ENCODE data around the gene ARHGAP42. TPM values are rescaled to one million over a fixed set of nuclear protein-coding genes. Genes with fewer than 3 reads are reported as not detected.

Gene ARHGAP42
- total and polyA plus RNA-seq, 10 of the 15 experiments (the other 5 are each of a cell fraction or from before 2014, with no cell fraction given) = 1.8 to 6.3 (median 3.2) TPM

DNA sequence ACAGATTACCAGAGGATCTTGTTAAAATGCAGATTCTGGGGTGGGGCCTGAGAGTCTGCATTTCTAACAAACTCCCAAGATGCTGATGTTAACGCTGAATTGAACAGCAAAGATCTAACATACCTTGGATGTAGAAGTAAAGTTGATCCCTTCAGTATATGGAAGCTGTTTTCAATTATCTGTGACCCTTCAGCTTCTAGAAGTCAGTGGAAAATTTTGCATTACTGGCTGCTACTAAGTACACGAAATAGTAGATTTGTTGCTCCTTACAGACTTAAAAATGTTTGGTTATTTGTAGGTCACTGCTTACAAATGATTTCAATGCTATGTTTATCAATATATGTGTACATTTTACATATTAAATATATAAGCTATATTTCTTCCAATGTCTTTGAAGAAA is 107.4 kb downstream of the ARHGAP42 start:
- SMC1A ChIA-PET (ENCODE audit: uncharacterized antibody, unreplicated experiment) = interaction anchor here (0.8 to 1.2 kb wide), 2 partner anchors 9 to 76 kb away, joined by 3 read pairs; no protein-coding TSS in a partner anchor
- CTCF ChIA-PET = interaction anchor here (0.7 kb wide), 1 partner anchor 132 kb away, joined by 3 read pairs; no protein-coding TSS in a partner anchor
- 68% methylated on average over 2 of the region's 2 CpGs for WGBS (ENCODE audit: insufficient coverage, insufficient replicate concordance, low lambda C conversion rate, missing lambda C conversion rate)
- Histone ChIP-seq H3K9me3 (replicated peaks; ENCODE audit: control insufficient read depth, insufficient read depth, low read length) (no peaks in the 10 kb centered on the region), H3K9ac (ENCODE audit: control insufficient read depth, insufficient read depth, low read length) (no peak overlapping the region), H3K27me3 (replicated peaks in 1 of 2; ENCODE audit: control insufficient read depth in 2 of 2, insufficient read depth in 2 of 2, low read length in 1 of 2) (no peaks in the 10 kb centered on the region), H3K79me2 (ENCODE audit: control insufficient read depth, insufficient read depth, low read length) (no peaks in the 10 kb centered on the region), H3K4me2 (ENCODE audit: control insufficient read depth, insufficient read depth) (no peak overlapping the region), H3K4me1 (ENCODE audit: control insufficient read depth, insufficient read depth, low read length) (no peaks in the 10 kb centered on the region), H3K4me3 (no peak overlapping the region), H3K27ac (ENCODE audit: control insufficient read depth, insufficient read depth) (no peak overlapping the region), H4K20me1 (ENCODE audit: control insufficient read depth, insufficient read depth) (no peaks in the 10 kb centered on the region), H3K36me3 (ENCODE audit: control insufficient read depth in 2 of 2, insufficient read depth in 2 of 2, low read length in 1 of 2) (no peaks in the 10 kb centered on the region), H2AFZ (ENCODE audit: control insufficient read depth, low read depth, low read length) (no peak overlapping the region)
- DNase-seq (ENCODE audit: low read depth, low spot score) (no peak), FAIRE-seq (no peak), ATAC-seq (no peak)
- intact Hi-C loops (cut with micrococcal nuclease; ENCODE audit: unreplicated experiment) (no loop called here), in situ Hi-C loops (cut with MboI) (no loop called here)
- BruUV-seq (replicated peaks) = no TSS peak
- POLR2A ChIA-PET = no interaction called here
- RAD21 ChIA-PET (ENCODE audit: unreplicated experiment) = no interaction called here
- TF ChIP-seq GATAD2B (conservative IDR thresholded peaks at IDR 0.05; ENCODE audit: low read depth) (no peak), POLR2AphosphoS5 (IDR thresholded peaks at IDR 0.05; ENCODE audit: low read length) (no peak), FOS (IDR thresholded peaks at IDR 0.05; ENCODE audit: borderline replicate concordance, extremely low read depth, insufficient read length) (no peak), NR2F1 (conservative IDR thresholded peaks at IDR 0.05) (no peak), CREB1 (IDR thresholded peaks at IDR 0.05; ENCODE audit: low read depth) (no peak)

DNA sequence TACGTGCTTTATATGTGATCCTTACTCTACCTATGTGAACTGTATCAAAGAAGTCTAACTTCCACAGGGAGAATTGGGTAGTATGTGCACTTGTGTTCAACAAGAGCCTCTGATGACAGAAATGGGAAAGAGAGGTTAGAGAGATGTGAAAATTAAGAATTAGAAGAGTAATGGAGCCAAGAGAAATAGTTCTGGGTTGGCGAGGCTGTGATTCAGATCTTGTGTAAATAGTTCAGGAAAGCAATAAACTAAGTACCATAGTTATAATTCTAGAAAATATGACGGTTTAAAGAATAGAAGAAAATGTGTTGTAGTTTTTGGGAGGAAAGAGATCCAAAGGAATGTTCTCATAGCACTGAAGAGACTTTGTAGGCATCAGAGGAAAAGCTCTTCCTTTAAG is 112.4 kb downstream of the ARHGAP42 start:
- no peak overlapping the region for H3K27ac ChIP-seq (ENCODE audit: control insufficient read depth, insufficient read depth)
- RAD21 ChIA-PET (ENCODE audit: unreplicated experiment) = no interaction called here
- intact Hi-C loops (cut with micrococcal nuclease; ENCODE audit: unreplicated experiment) = no loop called here
- H3K9me3 ChIP-seq (replicated peaks; ENCODE audit: control insufficient read depth, insufficient read depth, low read length) = no peaks in the 10 kb centered on the region
- BruUV-seq (replicated peaks) = no TSS peak
- SMC1A ChIA-PET (ENCODE audit: uncharacterized antibody, unreplicated experiment) = interaction anchor here (1.1 kb wide), 1 partner anchor 21 kb away, joined by 3 read pairs; no protein-coding TSS in a partner anchor
- H3K4me2 ChIP-seq (ENCODE audit: control insufficient read depth, insufficient read depth) = no peak overlapping the region
- DNase-seq (ENCODE audit: low read depth, low spot score) (no peak), ATAC-seq (no peak), FAIRE-seq (no peak)
- POLR2A ChIA-PET = no interaction called here
- WGBS (ENCODE audit: insufficient coverage, insufficient replicate concordance, low lambda C conversion rate, missing lambda C conversion rate) = 61% methylated on average over 3 of the region's 3 CpGs
- no peak overlapping the region for H3K4me3 ChIP-seq
- no peaks in the 10 kb centered on the region for H3K36me3 ChIP-seq (ENCODE audit: control insufficient read depth in 2 of 2, insufficient read depth in 2 of 2, low read length in 1 of 2)
- no peak overlapping the region for H3K9ac ChIP-seq (ENCODE audit: control insufficient read depth, insufficient read depth, low read length)
- H3K27me3 ChIP-seq (replicated peaks in 1 of 2; ENCODE audit: control insufficient read depth in 2 of 2, insufficient read depth in 2 of 2, low read length in 1 of 2) = no peaks in the 10 kb centered on the region
- H3K79me2 ChIP-seq (ENCODE audit: control insufficient read depth, insufficient read depth, low read length) = no peaks in the 10 kb centered on the region
- H2AFZ ChIP-seq (ENCODE audit: control insufficient read depth, low read depth, low read length) = no peak overlapping the region
- CTCF ChIA-PET = no interaction called here
- H3K4me1 ChIP-seq (ENCODE audit: control insufficient read depth, insufficient read depth, low read length) = no peaks in the 10 kb centered on the region
- in situ Hi-C loops (cut with MboI) = no loop called here
- no peaks in the 10 kb centered on the region for H4K20me1 ChIP-seq (ENCODE audit: control insufficient read depth, insufficient read depth)
- TF ChIP-seq BMI1 (IDR thresholded peaks at IDR 0.05; ENCODE audit: borderline replicate concordance) = no peak
- TF ChIP-seq, protein P1, sequence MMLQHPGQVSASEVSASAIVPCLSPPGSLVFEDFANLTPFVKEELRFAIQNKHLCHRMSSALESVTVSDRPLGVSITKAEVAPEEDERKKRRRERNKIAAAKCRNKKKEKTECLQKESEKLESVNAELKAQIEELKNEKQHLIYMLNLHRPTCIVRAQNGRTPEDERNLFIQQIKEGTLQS (IDR thresholded peaks at IDR 0.05; ENCODE audit: borderline replicate concordance, extremely low read depth, low read depth, low read length) = no peak
- TF ChIP-seq CBX5 (IDR thresholded peaks at IDR 0.05; ENCODE audit: low read depth) = no peak
- TF ChIP-seq, protein P2, sequence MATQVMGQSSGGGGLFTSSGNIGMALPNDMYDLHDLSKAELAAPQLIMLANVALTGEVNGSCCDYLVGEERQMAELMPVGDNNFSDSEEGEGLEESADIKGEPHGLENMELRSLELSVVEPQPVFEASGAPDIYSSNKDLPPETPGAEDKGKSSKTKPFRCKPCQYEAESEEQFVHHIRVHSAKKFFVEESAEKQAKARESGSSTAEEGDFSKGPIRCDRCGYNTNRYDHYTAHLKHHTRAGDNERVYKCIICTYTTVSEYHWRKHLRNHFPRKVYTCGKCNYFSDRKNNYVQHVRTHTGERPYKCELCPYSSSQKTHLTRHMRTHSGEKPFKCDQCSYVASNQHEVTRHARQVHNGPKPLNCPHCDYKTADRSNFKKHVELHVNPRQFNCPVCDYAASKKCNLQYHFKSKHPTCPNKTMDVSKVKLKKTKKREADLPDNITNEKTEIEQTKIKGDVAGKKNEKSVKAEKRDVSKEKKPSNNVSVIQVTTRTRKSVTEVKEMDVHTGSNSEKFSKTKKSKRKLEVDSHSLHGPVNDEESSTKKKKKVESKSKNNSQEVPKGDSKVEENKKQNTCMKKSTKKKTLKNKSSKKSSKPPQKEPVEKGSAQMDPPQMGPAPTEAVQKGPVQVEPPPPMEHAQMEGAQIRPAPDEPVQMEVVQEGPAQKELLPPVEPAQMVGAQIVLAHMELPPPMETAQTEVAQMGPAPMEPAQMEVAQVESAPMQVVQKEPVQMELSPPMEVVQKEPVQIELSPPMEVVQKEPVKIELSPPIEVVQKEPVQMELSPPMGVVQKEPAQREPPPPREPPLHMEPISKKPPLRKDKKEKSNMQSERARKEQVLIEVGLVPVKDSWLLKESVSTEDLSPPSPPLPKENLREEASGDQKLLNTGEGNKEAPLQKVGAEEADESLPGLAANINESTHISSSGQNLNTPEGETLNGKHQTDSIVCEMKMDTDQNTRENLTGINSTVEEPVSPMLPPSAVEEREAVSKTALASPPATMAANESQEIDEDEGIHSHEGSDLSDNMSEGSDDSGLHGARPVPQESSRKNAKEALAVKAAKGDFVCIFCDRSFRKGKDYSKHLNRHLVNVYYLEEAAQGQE (IDR thresholded peaks at IDR 0.05; ENCODE audit: low read depth, low read length) = no peak
- TF ChIP-seq, protein P3, sequence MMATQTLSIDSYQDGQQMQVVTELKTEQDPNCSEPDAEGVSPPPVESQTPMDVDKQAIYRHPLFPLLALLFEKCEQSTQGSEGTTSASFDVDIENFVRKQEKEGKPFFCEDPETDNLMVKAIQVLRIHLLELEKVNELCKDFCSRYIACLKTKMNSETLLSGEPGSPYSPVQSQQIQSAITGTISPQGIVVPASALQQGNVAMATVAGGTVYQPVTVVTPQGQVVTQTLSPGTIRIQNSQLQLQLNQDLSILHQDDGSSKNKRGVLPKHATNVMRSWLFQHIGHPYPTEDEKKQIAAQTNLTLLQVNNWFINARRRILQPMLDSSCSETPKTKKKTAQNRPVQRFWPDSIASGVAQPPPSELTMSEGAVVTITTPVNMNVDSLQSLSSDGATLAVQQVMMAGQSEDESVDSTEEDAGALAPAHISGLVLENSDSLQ (IDR thresholded peaks at IDR 0.05) = no peak
- TF ChIP-seq CHD4 (IDR thresholded peaks at IDR 0.05) = no peak
- TF ChIP-seq LARP7 (IDR thresholded peaks at IDR 0.05) = no peak

Measured in GM12878 (cell line).